Measurements from ENCODE around the gene GALNT10. TPM values are rescaled to one million over a fixed set of nuclear protein-coding genes. Genes with fewer than 3 reads are reported as not detected.

Gene GALNT10
- total and polyA plus RNA-seq, 2 donors from 2014 or later = 13.0 to 44.3 TPM

- Histone ChIP-seq H3K27ac (ENCODE audit: low read depth in 2 of 2, low read length in 2 of 2) (no peak overlapping the region), H3K9ac (ENCODE audit: low read length in 3 of 3) (no peak overlapping the region), H3K9me3 (ENCODE audit: control insufficient read depth in 2 of 3, insufficient read depth in 1 of 3, low read length in 3 of 3) (no peaks in the 10 kb centered on the region), H3K36me3 (ENCODE audit: control insufficient read depth in 2 of 3, insufficient read depth in 3 of 3, low read length in 3 of 3) (peaks cover 0 to 3% (median 2%) of the 10 kb centered on the region in 3 donors), H3K4me1 (ENCODE audit: control insufficient read depth in 2 of 3, insufficient read depth in 2 of 3, low read depth in 1 of 3, low read length in 3 of 3) (no peaks in the 10 kb centered on the region), H3K27me3 (ENCODE audit: control insufficient read depth, insufficient read depth, low read length) (no peaks in the 10 kb centered on the region), H3K4me3 (ENCODE audit: low read length in 3 of 3) (no peak overlapping the region)
- DNase-seq (no peak), FAIRE-seq (no peak)
- no peak for TF ChIP-seq CTCF (IDR thresholded peaks at IDR 0.05; ENCODE audit: borderline replicate concordance, extremely low read depth, insufficient read depth)
- intact Hi-C loops (cut with DNase I) = no loop called here
Measured at GRCh38 chr5:154435226-154435625, 244.7 kb downstream of the GALNT10 start.

GRCh38 chr5:154437281-154437965 is 246.9 kb downstream of the GALNT10 start:
- no peak for DNase-seq
- Histone ChIP-seq H3K36me3 (ENCODE audit: control insufficient read depth in 2 of 3, insufficient read depth in 3 of 3, low read length in 3 of 3) (peaks cover 0 to 7% (median 2%) of the 10 kb centered on the region in 3 donors), H3K9ac (ENCODE audit: low read length in 3 of 3) (no peak overlapping the region), H3K27ac (ENCODE audit: low read depth in 2 of 2, low read length in 2 of 2) (no peak overlapping the region), H3K4me3 (ENCODE audit: low read length in 3 of 3) (no peak overlapping the region), H3K27me3 (ENCODE audit: control insufficient read depth, insufficient read depth, low read length) (no peaks in the 10 kb centered on the region), H3K9me3 (ENCODE audit: control insufficient read depth in 2 of 3, insufficient read depth in 1 of 3, low read length in 3 of 3) (no peaks in the 10 kb centered on the region), H3K4me1 (ENCODE audit: control insufficient read depth in 2 of 3, insufficient read depth in 2 of 3, low read depth in 1 of 3, low read length in 3 of 3) (no peaks in the 10 kb centered on the region)
- no peak for FAIRE-seq
- no peak for TF ChIP-seq CTCF (IDR thresholded peaks at IDR 0.05; ENCODE audit: borderline replicate concordance, extremely low read depth, insufficient read depth)
- intact Hi-C loops (cut with DNase I) = no loop called here

GRCh38 chr5:154440540-154440939 is 250.0 kb downstream of the GALNT10 start:
- Histone ChIP-seq H3K36me3 (ENCODE audit: control insufficient read depth in 2 of 3, insufficient read depth in 3 of 3, low read length in 3 of 3) (peaks cover 0 to 7% (median 2%) of the 10 kb centered on the region in 3 donors), H3K4me1 (ENCODE audit: control insufficient read depth in 2 of 3, insufficient read depth in 2 of 3, low read depth in 1 of 3, low read length in 3 of 3) (peaks cover 0 to 2% (median 0%) of the 10 kb centered on the region in 3 donors), H3K9ac (ENCODE audit: low read length in 3 of 3) (no peak overlapping the region), H3K4me3 (ENCODE audit: low read length in 3 of 3) (no peak overlapping the region), H3K9me3 (ENCODE audit: control insufficient read depth in 2 of 3, insufficient read depth in 1 of 3, low read length in 3 of 3) (no peaks in the 10 kb centered on the region), H3K27ac (ENCODE audit: low read depth in 2 of 2, low read length in 2 of 2) (no peak overlapping the region), H3K27me3 (ENCODE audit: control insufficient read depth, insufficient read depth, low read length) (no peaks in the 10 kb centered on the region)
- no peak for FAIRE-seq
- DNase-seq = no peak
- intact Hi-C loops (cut with DNase I) = no loop called here
- TF ChIP-seq CTCF (IDR thresholded peaks at IDR 0.05; ENCODE audit: borderline replicate concordance, extremely low read depth, insufficient read depth) = no peak
